H1 (cell line): ENCODE results near the gene HID1. TPM values are rescaled to one million over a fixed set of nuclear protein-coding genes. Genes with fewer than 3 reads are reported as not detected.

ENCODE experiments used
- CTCF ChIA-PET: fragments of 300-600 bp; sonication (Branson Sonifier 250); formaldehyde crosslinking; loops from one replicate; lab custom pipeline; 2021; ENCODE audit not compliant: partially characterized antibody; lab: Charles Lee
- POLR2A ChIA-PET: fragments of 300-600 bp; sonication (Branson Sonifier 250); formaldehyde crosslinking; loops from one replicate; lab custom pipeline; 2021; ENCODE audit warnings: inconsistent platforms; ENCODE audit not compliant: partially characterized antibody; lab: Charles Lee
- DNase-seq, 2 experiments: peaks; one replicate each; pipeline versions ENCODE4 v3.0.0 to v3.0.0-alpha.2; 2010 to 2022; ENCODE audit warnings: low spot score in 2 of 2, low read depth in 1 of 2, mixed read lengths in 1 of 2
- FAIRE-seq: peaks from 2 replicates; lab custom pipeline; 2011; peaks lifted over from hg19 to GRCh38; lab: Jason Lieb, UNC
- H2AFZ ChIP-seq: 2 replicates; pipeline ENCODE4 v1.8.1; 2012; ENCODE audit warnings: low read length, inconsistent platforms
- H2AK5ac ChIP-seq: 2 replicates; pipeline ENCODE4 v1.6.1; 2013; ENCODE audit warnings: low read depth, low read length
- H2BK120ac ChIP-seq: replicated peaks from 2 replicates; pipeline ENCODE3; 2013; ENCODE audit warnings: low read depth, low read length, inconsistent platforms
- H2BK12ac ChIP-seq: 2 replicates; pipeline ENCODE4 v1.6.1; 2013; ENCODE audit warnings: low read depth, low read length
- H2BK15ac ChIP-seq: 2 replicates; pipeline ENCODE4 v1.6.1; 2013; ENCODE audit warnings: low read length
- H2BK20ac ChIP-seq: 2 replicates; pipeline ENCODE4 v1.6.1; 2013; ENCODE audit warnings: low read length
- H2BK5ac ChIP-seq: 2 replicates; pipeline ENCODE4 v1.6.1; 2013; ENCODE audit warnings: low read depth, low read length
- H3K14ac ChIP-seq: 2 replicates; pipeline ENCODE4 v1.6.1; 2013; ENCODE audit warnings: inconsistent platforms; ENCODE audit not compliant: insufficient read length
- H3K18ac ChIP-seq: 2 replicates; pipeline ENCODE4 v1.6.1; 2013; ENCODE audit warnings: low read length; ENCODE audit errors: extremely low read depth
- H3K23ac ChIP-seq: 2 replicates; pipeline ENCODE4 v1.6.1; 2013; ENCODE audit warnings: inconsistent platforms; ENCODE audit not compliant: insufficient read length
- H3K23me2 ChIP-seq: 2 replicates; pipeline ENCODE4 v1.6.1; 2013; ENCODE audit warnings: low read depth, low read length
- H3K27ac ChIP-seq: 2 replicates; pipeline ENCODE4 v1.6.1; 2011; ENCODE audit warnings: low read depth, low read length, inconsistent platforms
- H3K27me3 ChIP-seq, 4 experiments: replicated peaks in 1 of 4; 1 replicate in 1 of 4; 2 replicates in 3 of 4; pipeline versions ENCODE4 v1.6.1 to v1.8.1; 2011 to 2013; ENCODE audit warnings: low read length in 3 of 4, mild to moderate bottlenecking in 3 of 4, inconsistent platforms in 2 of 4, mixed read lengths in 2 of 4, moderate library complexity in 1 of 4; ENCODE audit not compliant: control insufficient read depth in 3 of 4, insufficient read depth in 3 of 4; ENCODE audit errors: extremely low read depth in 1 of 4
- H3K36me3 ChIP-seq, 4 experiments: 2 replicates each; pipeline versions ENCODE4 v1.6.1 to v1.8.1; 2011 to 2013; ENCODE audit warnings: mild to moderate bottlenecking in 4 of 4, low read length in 3 of 4, moderate library complexity in 2 of 4, control low read depth in 1 of 4, inconsistent platforms in 1 of 4; ENCODE audit not compliant: insufficient read depth in 4 of 4, control insufficient read depth in 2 of 4
- H3K4ac ChIP-seq: replicated peaks from 2 replicates; pipeline ENCODE3; 2013; ENCODE audit warnings: low read length, low read depth, mixed read lengths, inconsistent platforms; ENCODE audit not compliant: insufficient read length
- H3K4me1 ChIP-seq, 4 experiments: replicated peaks in 1 of 4; 1 replicate in 1 of 4; 2 replicates in 3 of 4; pipeline versions ENCODE4 v1.6.1 to v1.8.1; 2011 to 2013; ENCODE audit warnings: low read length in 3 of 4, inconsistent platforms in 2 of 4, mixed read lengths in 1 of 4; ENCODE audit not compliant: insufficient read depth in 4 of 4, control insufficient read depth in 3 of 4
- H3K4me2 ChIP-seq, 2 experiments: 2 replicates each; pipeline versions ENCODE4 v1.6.1 to v1.8.1; 2011 to 2013; ENCODE audit warnings: low read depth in 2 of 2, low read length in 2 of 2, control low read depth in 1 of 2, inconsistent platforms in 1 of 2, mild to moderate bottlenecking in 1 of 2; ENCODE audit not compliant: insufficient read depth in 1 of 2
- H3K4me3 ChIP-seq, 4 experiments: fragments of 200-600, 300-600 bp in 1 of 4; sonication (generic), shearing (Covaris generic), sonication (Bioruptor Twin) in 1 of 4; 2 replicates each; pipeline versions ENCODE4 v1.5.1 to v1.8.1; 2011 to 2016; ENCODE audit warnings: low read length in 4 of 4, low read depth in 3 of 4, control low read depth in 2 of 4, inconsistent platforms in 2 of 4, mild to moderate bottlenecking in 2 of 4, mixed read lengths in 1 of 4, moderate library complexity in 1 of 4; ENCODE audit not compliant: insufficient read depth in 2 of 4; ENCODE audit errors: extremely low read depth in 1 of 4
- H3K56ac ChIP-seq: replicated peaks from 2 replicates; pipeline ENCODE3; 2013; ENCODE audit warnings: low read depth, mild to moderate bottlenecking, mixed read lengths, low read length, inconsistent platforms; ENCODE audit not compliant: insufficient read length
- H3K79me1 ChIP-seq: 2 replicates; pipeline ENCODE4 v1.6.1; 2013; ENCODE audit warnings: low read depth, low read length, control low read depth
- H3K79me2 ChIP-seq, 2 experiments: 2 replicates each; pipeline versions ENCODE4 v1.6.1 to v1.8.1; 2012 to 2013; ENCODE audit warnings: low read length in 2 of 2, mild to moderate bottlenecking in 2 of 2, inconsistent platforms in 1 of 2; ENCODE audit not compliant: insufficient read depth in 2 of 2, control insufficient read depth in 1 of 2
- H3K9ac ChIP-seq, 4 experiments: replicated peaks in 1 of 4; 1 replicate in 1 of 4; 2 replicates in 3 of 4; pipeline versions ENCODE4 v1.6.1 to v1.8.1; 2011 to 2013; ENCODE audit warnings: low read depth in 3 of 4, low read length in 3 of 4, control low read depth in 2 of 4, mild to moderate bottlenecking in 2 of 4, moderate library complexity in 2 of 4, inconsistent platforms in 1 of 4; ENCODE audit errors: extremely low read depth in 1 of 4
- H3K9me3 ChIP-seq, 2 experiments: 2 replicates each; pipeline versions ENCODE4 v1.6.1 to v1.8.1; 2012 to 2013; ENCODE audit warnings: mild to moderate bottlenecking in 2 of 2, moderate library complexity in 2 of 2, control low read depth in 1 of 2, inconsistent platforms in 1 of 2, low read depth in 1 of 2, low read length in 1 of 2, mixed read lengths in 1 of 2; ENCODE audit not compliant: insufficient read depth in 2 of 2
- H4K20me1 ChIP-seq, 2 experiments: replicated peaks in 1 of 2; 2 replicates each; pipeline versions ENCODE3 to v1.8.1; 2011 to 2013; ENCODE audit warnings: inconsistent platforms in 2 of 2, low read length in 2 of 2, mild to moderate bottlenecking in 1 of 2; ENCODE audit not compliant: insufficient read depth in 2 of 2, control insufficient read depth in 1 of 2
- H4K5ac ChIP-seq: 2 replicates; pipeline ENCODE4 v1.6.1; 2013; ENCODE audit warnings: low read length, low read depth, mixed read lengths, inconsistent platforms; ENCODE audit not compliant: insufficient read length
- H4K8ac ChIP-seq: 2 replicates; pipeline ENCODE4 v1.8.0; 2013; ENCODE audit warnings: mild to moderate bottlenecking, moderate library complexity, low read length, inconsistent platforms; ENCODE audit not compliant: insufficient read depth; ENCODE audit errors: extremely low read depth
- H4K91ac ChIP-seq: replicated peaks from 2 replicates; pipeline ENCODE3; 2013; ENCODE audit warnings: low read length, mixed read lengths, inconsistent platforms; ENCODE audit not compliant: insufficient read length
- ATF2 ChIP-seq: IDR thresholded peaks from 2 replicates; pipeline ENCODE4 v1.6.1; 2012; ENCODE audit warnings: low read length, inconsistent platforms
- GABPA ChIP-seq: IDR thresholded peaks from 2 replicates; pipeline ENCODE4 v1.6.1; 2011; ENCODE audit warnings: mild to moderate bottlenecking, low read length, moderate library complexity, borderline replicate concordance; ENCODE audit not compliant: insufficient read depth
- NRF1 ChIP-seq: IDR thresholded peaks from 2 replicates; pipeline ENCODE4 v1.6.1; 2011; ENCODE audit warnings: mild to moderate bottlenecking, low read depth, low read length, improper control_type of control experiment
- TAF1 ChIP-seq: IDR thresholded peaks from 2 replicates; pipeline ENCODE4 v1.6.1; 2011; ENCODE audit warnings: mild to moderate bottlenecking, low read depth, low read length
- WGBS, 2 experiments: shearing (Covaris generic) in 1 of 2; methylation state at CpG; one replicate each; pipeline versions ENCODE4 v1.1.6 to v1.1.7; 2013 to 2015; ENCODE audit warnings: low lambda C conversion rate in 2 of 2, mixed read lengths in 2 of 2, inconsistent platforms in 1 of 2, low coverage in 1 of 2, missing lambda C conversion rate in 1 of 2; ENCODE audit not compliant: insufficient replicate concordance in 2 of 2, insufficient coverage in 1 of 2, insufficient read length in 1 of 2; ENCODE audit errors: extremely low coverage in 1 of 2, missing lambda C conversion rate in 1 of 2; 5-methylcytosine and 5-hydroxymethylcytosine counted together
- polyA plus RNA-seq, 7 experiments: library from polyadenylated mRNA; depleted of rRNA in 3 of 7; stranded (reverse) in 5 of 7; unstranded in 2 of 7; fragments of >200 nt in 5 of 7; fragments of 200-250 nt in 2 of 7; gene quantifications; 1 replicate in 5 of 7; 2 replicates in 1 of 7; 4 replicates in 1 of 7; pipeline versions ENCODE4 v1.2.1 to v1.2.3, GENCODE V29; 2011 to 2013; ENCODE audit warnings: missing spikeins in 2 of 7, mixed read lengths in 2 of 7
- total RNA-seq: library from RNA; stranded (reverse); fragmentation: NEBNext Ultra II Directional; extraction: Animal tissue kit (Norgen Biotek cat#: 25700); gene quantifications from 2 replicates; pipeline ENCODE4 v1.2.1, GENCODE V29; 2021
- TF ChIP-seq, protein P1 (sequence below), 3 experiments: IDR thresholded peaks; 1 replicate in 2 of 3; 2 replicates in 1 of 3; pipeline versions ENCODE4 v1.5.1 to v1.6.1; 2011; ENCODE audit warnings: low read length in 3 of 3, mild to moderate bottlenecking in 3 of 3, inconsistent platforms in 2 of 3, low read depth in 1 of 3, moderate library complexity in 1 of 3; ENCODE audit not compliant: insufficient read depth in 1 of 3; ENCODE audit errors: control extremely low read depth in 1 of 3
- TF ChIP-seq, protein P2 (sequence below): IDR thresholded peaks from 2 replicates; pipeline ENCODE4 v1.6.1; 2011; ENCODE audit warnings: low read length, improper control_type of control experiment
- TF ChIP-seq, protein P3 (sequence below): IDR thresholded peaks from 2 replicates; pipeline ENCODE4 v1.6.1; 2011; ENCODE audit warnings: low read depth, mild to moderate bottlenecking, low read length; ENCODE audit not compliant: insufficient read depth

HID1 gene
- total and polyA plus RNA-seq, 2 of the 8 experiments (the other 6 are each of a cell fraction or from before 2014, with no cell fraction given): 15.1 to 25.9 TPM

GRCh38 chr17:74935048-74935447 lies 37.5 kb downstream of the HID1 start:
- DNase-seq: no peak
- Histone ChIP-seq H3K36me3 (no peaks in the 10 kb centered on the region), H3K56ac (no peak overlapping the region), H2BK20ac (no peak overlapping the region), H3K9ac (no peak overlapping the region), H3K18ac (no peak overlapping the region), H3K27ac (no peak overlapping the region), H3K23ac (no peak overlapping the region), H3K4me1 (peaks cover 0 to 6% (median 5%) of the 10 kb centered on the region in 4 experiments; a peak in 4 of 7 replicates), H3K4me3 (peak overlapping the region; percentile 28 to 54 (median 36); a peak in 5 of 8 replicates), H3K27me3 (peaks cover 22 to 62% (median 53%) of the 10 kb centered on the region in 4 experiments), H3K4me2 (peak overlapping the region; percentile 70), H2BK5ac (no peak overlapping the region), H3K23me2 (peaks cover 3% of the 10 kb centered on the region; the same call in 1 of the 2 replicates), H3K14ac (no peak overlapping the region), H3K79me2 (no peaks in the 10 kb centered on the region), H3K4ac (no peak overlapping the region), H2BK15ac (0 out of 2 replicates have a peak overlapping the region, but pooled peaks have one; percentile 16), H3K79me1 (no peaks in the 10 kb centered on the region), H4K20me1 (peaks cover 2 to 6% of the 10 kb centered on the region in 2 experiments), H2BK12ac (no peak overlapping the region), H3K9me3 (no peaks in the 10 kb centered on the region), H4K8ac (no peak overlapping the region), H2AK5ac (no peak overlapping the region), H2BK120ac (no peak overlapping the region), H4K5ac (no peak overlapping the region), H4K91ac (no peak overlapping the region), H2AFZ (no peak overlapping the region)
- FAIRE-seq: no peak
- POLR2A ChIA-PET: interaction anchor here (0.7 to 0.8 kb wide), 2 partner anchors 9 to 70 kb away, joined by 3 to 4 read pairs; no protein-coding TSS in a partner anchor
- CTCF ChIA-PET: interaction anchor here (0.9 to 49.9 kb wide), 7 partner anchors 9 to 69 kb away, joined by 3 to 1072 read pairs (median 4); partner anchors contain the start of gene OTOP2
- WGBS, 2 experiments: 53% methylated on average over 1 of the region's 3 CpGs; no CpG with 5 or more reads in 1 of the 2 experiments
- TF ChIP-seq, protein P1, sequence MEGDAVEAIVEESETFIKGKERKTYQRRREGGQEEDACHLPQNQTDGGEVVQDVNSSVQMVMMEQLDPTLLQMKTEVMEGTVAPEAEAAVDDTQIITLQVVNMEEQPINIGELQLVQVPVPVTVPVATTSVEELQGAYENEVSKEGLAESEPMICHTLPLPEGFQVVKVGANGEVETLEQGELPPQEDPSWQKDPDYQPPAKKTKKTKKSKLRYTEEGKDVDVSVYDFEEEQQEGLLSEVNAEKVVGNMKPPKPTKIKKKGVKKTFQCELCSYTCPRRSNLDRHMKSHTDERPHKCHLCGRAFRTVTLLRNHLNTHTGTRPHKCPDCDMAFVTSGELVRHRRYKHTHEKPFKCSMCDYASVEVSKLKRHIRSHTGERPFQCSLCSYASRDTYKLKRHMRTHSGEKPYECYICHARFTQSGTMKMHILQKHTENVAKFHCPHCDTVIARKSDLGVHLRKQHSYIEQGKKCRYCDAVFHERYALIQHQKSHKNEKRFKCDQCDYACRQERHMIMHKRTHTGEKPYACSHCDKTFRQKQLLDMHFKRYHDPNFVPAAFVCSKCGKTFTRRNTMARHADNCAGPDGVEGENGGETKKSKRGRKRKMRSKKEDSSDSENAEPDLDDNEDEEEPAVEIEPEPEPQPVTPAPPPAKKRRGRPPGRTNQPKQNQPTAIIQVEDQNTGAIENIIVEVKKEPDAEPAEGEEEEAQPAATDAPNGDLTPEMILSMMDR (IDR thresholded peaks at IDR 0.05; ENCODE audit: control extremely low read depth in 1 of 3, insufficient read depth in 1 of 3, low read depth in 1 of 3, low read length in 3 of 3): no peak
- TF ChIP-seq, protein P2, sequence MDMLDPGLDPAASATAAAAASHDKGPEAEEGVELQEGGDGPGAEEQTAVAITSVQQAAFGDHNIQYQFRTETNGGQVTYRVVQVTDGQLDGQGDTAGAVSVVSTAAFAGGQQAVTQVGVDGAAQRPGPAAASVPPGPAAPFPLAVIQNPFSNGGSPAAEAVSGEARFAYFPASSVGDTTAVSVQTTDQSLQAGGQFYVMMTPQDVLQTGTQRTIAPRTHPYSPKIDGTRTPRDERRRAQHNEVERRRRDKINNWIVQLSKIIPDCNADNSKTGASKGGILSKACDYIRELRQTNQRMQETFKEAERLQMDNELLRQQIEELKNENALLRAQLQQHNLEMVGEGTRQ: no peak
- TF ChIP-seq GABPA (no peak), NRF1 (no peak), ATF2 (no peak), TAF1 (no peak)
- TF ChIP-seq, protein P3, sequence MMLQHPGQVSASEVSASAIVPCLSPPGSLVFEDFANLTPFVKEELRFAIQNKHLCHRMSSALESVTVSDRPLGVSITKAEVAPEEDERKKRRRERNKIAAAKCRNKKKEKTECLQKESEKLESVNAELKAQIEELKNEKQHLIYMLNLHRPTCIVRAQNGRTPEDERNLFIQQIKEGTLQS: no peak
